Immature natural killer cell (primary cell): Measurements from ENCODE around the gene CLDN9. TPM values are rescaled to one million over a fixed set of nuclear protein-coding genes. Genes with fewer than 3 reads are reported as not detected.
A peak's percentile ranks its signal among the peaks of the same experiment; 100 is the strongest.

ENCODE experiments used
- DNase-seq, 3 donors: peaks; one replicate each; pipeline ENCODE4 v3.0.0; 2022; ENCODE audit warnings: mixed read lengths in 1 of 3
- H3K27ac Mint-ChIP-seq, 6 donors: one replicate each; pipeline ENCODE4 v1.8.0; 2020; ENCODE audit warnings: mixed read lengths in 6 of 6, mild to moderate bottlenecking in 5 of 6, inconsistent platforms in 4 of 6, moderate library complexity in 3 of 6
- H3K27me3 Mint-ChIP-seq, 3 donors: one replicate each; pipeline ENCODE4 v1.8.0; 2020 to 2021; ENCODE audit warnings: low read depth in 3 of 3, mild to moderate bottlenecking in 3 of 3, mixed read lengths in 3 of 3, moderate library complexity in 3 of 3, inconsistent platforms in 1 of 3
- H3K36me3 Mint-ChIP-seq, 3 donors: one replicate each; pipeline ENCODE4 v1.8.0; 2020; ENCODE audit warnings: mixed read lengths in 3 of 3, inconsistent platforms in 2 of 3, mild to moderate bottlenecking in 2 of 3
- H3K4me1 Mint-ChIP-seq, 2 donors: one replicate each; pipeline ENCODE4 v1.8.0; 2020; ENCODE audit warnings: inconsistent platforms in 2 of 2, mild to moderate bottlenecking in 2 of 2, mixed read lengths in 2 of 2, moderate library complexity in 1 of 2
- H3K4me3 Mint-ChIP-seq, 5 donors: one replicate each; pipeline ENCODE4 v1.8.0; 2020; ENCODE audit warnings: mild to moderate bottlenecking in 5 of 5, mixed read lengths in 5 of 5, inconsistent platforms in 3 of 5, moderate library complexity in 3 of 5
- H3K9me3 Mint-ChIP-seq, 6 donors: one replicate each; pipeline ENCODE4 v1.8.0; 2020; ENCODE audit warnings: mild to moderate bottlenecking in 6 of 6, mixed read lengths in 6 of 6, inconsistent platforms in 4 of 6, moderate library complexity in 3 of 6
- polyA plus RNA-seq, 3 donors: library from polyadenylated mRNA; unstranded; fragments of 300-500 nt; fragmentation: Illumina TruSeq; gene quantifications; one replicate each; pipeline ENCODE4 v1.2.3, GENCODE V29; 2021

Gene CLDN9
- polyA plus RNA-seq, 3 donors from 2014 or later = not detected

DNA sequence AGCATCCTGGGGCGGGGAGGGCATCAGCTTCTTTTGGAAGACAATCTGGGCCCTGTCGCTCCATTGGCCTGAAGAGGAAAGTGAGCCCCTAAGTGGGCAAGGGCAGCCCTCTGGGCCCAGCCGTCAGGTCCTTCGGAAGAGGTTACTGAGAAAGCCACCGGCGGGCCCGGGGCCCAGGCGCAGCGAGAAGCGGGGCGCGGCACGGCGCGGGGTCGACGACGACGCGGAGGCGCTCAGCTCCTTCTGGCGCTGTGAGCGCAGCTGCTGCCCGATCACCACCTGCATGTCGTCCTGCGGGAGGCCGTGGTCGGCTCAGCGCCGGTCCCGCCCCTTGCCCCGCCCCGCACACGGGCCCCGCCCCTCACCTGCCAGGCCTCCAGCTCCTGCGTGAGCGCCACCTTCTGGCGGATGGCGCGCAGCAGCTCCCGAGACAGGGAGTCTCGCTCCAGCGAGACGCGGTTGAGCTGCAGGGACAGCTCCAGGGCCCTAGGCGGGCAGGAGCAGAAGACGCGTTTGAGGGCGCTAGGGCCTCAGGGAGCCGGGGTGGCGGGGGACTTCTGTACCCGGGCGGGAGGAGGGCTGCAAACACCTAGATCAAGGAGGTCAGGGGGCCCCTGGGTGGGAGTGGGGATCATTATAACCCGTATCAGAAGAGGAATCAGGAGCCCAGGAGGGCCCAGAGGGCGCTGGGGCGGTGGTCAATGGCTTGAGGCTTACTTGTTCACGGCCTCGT is 15.4 kb downstream of the CLDN9 start:
- peak; percentile 73 to 75 (median 75) for DNase-seq
- Mint-ChIP-seq H3K27me3 (peaks cover 10 to 17% (median 14%) of the 10 kb centered on the region in 3 donors), H3K9me3 (peaks cover 0 to 1% (median 0%) of the 10 kb centered on the region in 6 donors), H3K36me3 (peaks cover 4 to 15% (median 7%) of the 10 kb centered on the region in 3 donors), H3K4me1 (peaks cover 19 to 23% of the 10 kb centered on the region in 2 donors), H3K27ac (no peak overlapping the region), H3K4me3 (peak overlapping the region in 2 of 5 donors; percentile 33 to 44)

DNA sequence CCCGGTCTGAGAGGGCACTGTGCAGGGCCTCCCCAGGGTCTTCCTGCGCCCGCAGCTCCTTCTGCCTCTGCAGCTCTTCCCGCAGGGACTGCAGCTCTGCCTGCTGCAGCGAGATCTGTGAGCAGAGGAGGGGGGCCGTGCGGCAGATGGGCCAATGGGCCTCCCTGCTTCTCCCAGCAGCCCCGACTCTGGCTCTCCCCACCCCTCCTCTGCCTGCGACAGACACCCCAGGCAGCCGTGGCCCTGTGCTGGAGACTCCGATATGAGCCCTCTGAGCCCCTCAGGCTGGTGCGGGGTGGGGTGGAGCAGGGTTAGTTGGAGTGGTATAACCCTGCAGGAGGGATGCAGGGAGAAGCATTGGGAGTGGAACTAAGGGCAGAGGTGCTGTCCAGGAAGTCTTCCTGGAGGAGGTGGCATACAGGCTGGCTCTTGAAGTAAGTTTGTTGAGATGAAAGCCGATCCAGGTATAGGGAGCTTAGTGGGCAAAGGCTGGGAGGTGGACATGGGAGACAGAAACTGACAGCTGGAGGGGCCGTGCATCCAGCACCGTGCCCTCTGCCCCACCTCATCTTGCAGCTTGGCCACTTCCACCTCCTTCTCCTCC is 16.1 kb downstream of the CLDN9 start:
- Mint-ChIP-seq H3K36me3 (peaks cover 4 to 15% (median 7%) of the 10 kb centered on the region in 3 donors), H3K4me1 (peaks cover 13 to 17% of the 10 kb centered on the region in 2 donors), H3K27me3 (peaks cover 14 to 21% (median 20%) of the 10 kb centered on the region in 3 donors), H3K27ac (no peak overlapping the region), H3K9me3 (peaks cover 0 to 1% (median 0%) of the 10 kb centered on the region in 6 donors), H3K4me3 (no peak overlapping the region)
- no peak for DNase-seq

DNA sequence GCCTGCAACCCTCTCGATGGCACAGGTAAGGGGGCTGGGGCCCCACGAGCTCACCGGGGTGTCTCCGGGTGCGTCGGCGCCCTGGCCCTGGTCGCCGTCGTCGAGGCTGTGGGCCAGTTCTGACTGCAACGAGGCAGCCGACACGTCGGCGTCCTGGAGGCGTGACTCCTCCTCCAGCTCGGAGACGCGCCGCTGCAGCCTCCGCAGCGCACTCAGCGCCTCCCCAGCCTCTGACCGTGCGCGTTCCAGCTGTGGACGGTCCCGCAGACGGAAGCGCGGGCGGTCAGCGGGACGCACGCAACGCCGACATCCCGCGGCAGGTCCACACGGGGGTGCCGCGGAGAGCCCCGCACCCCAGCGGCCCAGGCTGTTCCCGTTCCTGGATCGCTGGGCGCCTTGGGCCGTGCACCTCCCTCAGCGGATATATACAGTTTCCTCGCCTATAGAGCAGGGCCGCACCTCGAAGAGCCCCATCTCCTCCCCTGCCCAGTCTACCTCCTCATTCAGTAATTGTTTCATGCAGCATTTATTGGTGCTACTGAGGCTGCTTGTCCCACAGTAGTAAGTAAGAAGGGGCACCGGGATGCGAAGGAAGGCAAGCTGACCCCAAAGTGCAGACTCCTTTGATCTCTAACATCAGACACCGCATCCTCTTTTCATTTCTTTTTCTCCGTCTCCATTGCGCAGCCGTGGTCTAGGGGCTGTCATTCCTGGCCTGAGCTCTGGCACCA is 16.9 kb downstream of the CLDN9 start:
- Mint-ChIP-seq H3K36me3 (peaks cover 4 to 12% (median 4%) of the 10 kb centered on the region in 3 donors), H3K4me3 (peak overlapping the region in 4 of 5 donors; percentile 1 to 68 (median 18)), H3K4me1 (peaks cover 6 to 11% of the 10 kb centered on the region in 2 donors), H3K27me3 (peaks cover 13 to 24% (median 23%) of the 10 kb centered on the region in 3 donors), H3K27ac (no peak overlapping the region), H3K9me3 (peaks cover 0 to 1% (median 0%) of the 10 kb centered on the region in 6 donors)
- DNase-seq = no peak

DNA sequence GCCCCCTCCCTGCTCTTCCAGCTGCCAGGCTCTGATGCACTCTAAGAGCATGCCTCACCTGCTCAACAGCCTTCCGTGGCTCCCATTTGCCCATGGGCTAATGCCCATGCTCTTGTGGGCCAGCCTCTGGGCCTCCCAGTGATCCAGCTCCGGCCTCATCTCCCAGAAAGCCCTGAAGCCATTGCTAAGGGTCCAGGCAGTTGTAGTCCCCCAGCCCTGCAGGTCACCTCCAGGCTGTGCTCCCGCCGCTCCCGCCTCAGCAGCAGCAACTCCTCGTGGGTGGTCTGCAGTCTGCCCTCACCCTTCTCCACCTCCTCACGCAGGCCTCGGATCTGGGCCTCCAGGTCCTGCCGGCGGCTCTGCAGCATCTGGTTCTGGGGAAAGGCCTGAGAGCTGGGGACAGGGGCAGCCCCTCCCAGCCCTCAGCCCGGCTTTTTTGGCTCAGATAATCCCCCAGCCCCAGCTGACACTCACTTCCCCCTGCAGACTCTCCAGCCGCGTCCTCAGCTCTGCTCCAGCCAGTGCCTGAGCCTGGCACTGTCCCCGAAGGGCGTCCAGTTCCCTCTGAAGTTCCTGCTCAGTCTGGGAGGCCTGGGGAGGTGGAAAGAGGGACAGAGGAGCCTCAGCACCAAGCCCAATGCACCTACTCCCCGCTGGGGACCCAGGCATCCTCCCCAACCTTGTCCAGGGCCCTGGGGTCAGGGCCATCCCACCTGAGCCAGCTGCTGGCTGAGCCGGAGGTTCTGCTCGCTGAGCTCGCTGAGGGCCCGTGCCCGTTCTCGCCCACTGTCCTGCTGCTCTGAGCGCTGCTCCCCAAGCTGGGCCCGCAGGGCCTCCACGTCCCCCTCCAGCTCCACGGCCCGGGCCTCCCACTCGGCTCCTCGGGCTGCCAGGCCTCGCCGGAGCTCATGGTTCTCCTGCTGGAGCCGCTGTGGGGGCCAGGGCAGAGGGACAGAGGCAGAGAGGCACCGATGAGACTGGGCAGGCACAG is 17.8 kb downstream of the CLDN9 start:
- Mint-ChIP-seq H3K27ac (no peak overlapping the region), H3K4me3 (peak overlapping the region in 4 of 5 donors; percentile 1 to 68 (median 18)), H3K4me1 (peaks cover 6 to 11% of the 10 kb centered on the region in 2 donors), H3K27me3 (peaks cover 16 to 29% (median 23%) of the 10 kb centered on the region in 3 donors), H3K9me3 (peaks cover 0 to 1% (median 0%) of the 10 kb centered on the region in 6 donors), H3K36me3 (peaks cover 4 to 12% (median 4%) of the 10 kb centered on the region in 3 donors)
- DNase-seq = no peak

DNA sequence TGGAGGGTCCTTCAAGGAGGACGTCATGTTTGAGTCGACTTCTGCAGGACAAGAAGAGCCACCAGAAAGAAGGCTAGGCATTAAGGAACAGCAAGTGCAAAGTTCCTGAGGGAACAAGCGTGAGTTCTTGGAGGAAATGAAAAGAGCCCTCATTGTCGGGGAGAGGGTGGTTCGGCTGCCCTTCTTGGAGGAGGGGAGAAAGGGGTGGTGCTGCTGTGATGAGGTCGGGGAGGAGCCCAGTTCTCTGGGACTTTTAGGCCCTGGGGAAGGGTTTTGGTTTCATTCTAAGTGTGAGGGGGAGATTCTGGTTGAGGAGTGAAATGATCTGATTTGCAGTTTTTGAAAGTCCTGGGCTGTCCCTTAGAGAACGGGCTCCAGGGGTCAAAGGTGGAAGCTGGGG is 19.9 kb downstream of the CLDN9 start:
- Mint-ChIP-seq H3K4me3 (no peak overlapping the region), H3K4me1 (peaks cover 6 to 14% of the 10 kb centered on the region in 2 donors), H3K9me3 (peaks cover 0 to 1% (median 0%) of the 10 kb centered on the region in 6 donors), H3K27ac (no peak overlapping the region), H3K27me3 (peaks cover 22 to 41% (median 25%) of the 10 kb centered on the region in 3 donors), H3K36me3 (peaks cover 0 to 4% (median 0%) of the 10 kb centered on the region in 3 donors)
- no peak for DNase-seq

DNA sequence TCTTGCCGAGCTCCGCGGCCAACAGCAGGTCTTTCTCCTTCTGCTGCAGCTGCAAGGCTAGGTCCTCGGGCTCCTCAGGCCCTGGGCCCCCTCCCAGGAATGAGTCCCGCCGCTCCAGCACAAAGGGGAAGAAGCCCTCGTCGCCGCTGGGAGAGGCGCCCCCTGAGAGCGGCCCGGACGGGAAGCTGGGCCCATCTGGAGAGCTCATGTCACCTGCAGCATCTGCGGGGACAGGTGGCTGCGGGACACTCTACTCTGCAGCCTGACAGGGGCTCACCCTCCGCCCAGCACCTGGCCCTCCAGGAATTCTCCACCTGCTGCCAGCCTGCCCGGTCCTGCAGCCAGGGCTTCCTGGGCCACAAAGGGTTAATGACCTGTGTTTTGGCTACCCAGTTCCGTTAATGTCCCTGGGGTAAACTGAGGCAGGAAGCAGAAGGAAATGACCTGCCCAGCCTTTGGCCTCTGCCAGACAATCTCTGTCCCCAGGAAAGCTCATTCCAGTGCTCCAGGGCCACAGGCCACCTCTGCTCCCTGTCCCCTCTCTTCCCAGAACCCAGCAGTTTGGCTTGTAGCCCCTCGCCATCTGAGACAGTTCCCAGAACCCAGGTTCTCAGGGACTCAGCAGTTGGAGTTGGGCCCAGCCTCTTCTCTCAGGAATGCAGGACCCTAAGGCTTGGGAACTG is 22.7 kb downstream of the CLDN9 start:
- no peak for DNase-seq
- H3K27ac Mint-ChIP-seq = no peak overlapping the region
- H3K36me3 Mint-ChIP-seq = no peaks in the 10 kb centered on the region
- peaks cover 0 to 1% (median 0%) of the 10 kb centered on the region in 6 donors for H3K9me3 Mint-ChIP-seq
- no peak overlapping the region for H3K4me3 Mint-ChIP-seq
- H3K4me1 Mint-ChIP-seq = peaks cover 0 to 2% of the 10 kb centered on the region in 2 donors
- H3K27me3 Mint-ChIP-seq = peaks cover 22 to 39% (median 25%) of the 10 kb centered on the region in 3 donors

DNA sequence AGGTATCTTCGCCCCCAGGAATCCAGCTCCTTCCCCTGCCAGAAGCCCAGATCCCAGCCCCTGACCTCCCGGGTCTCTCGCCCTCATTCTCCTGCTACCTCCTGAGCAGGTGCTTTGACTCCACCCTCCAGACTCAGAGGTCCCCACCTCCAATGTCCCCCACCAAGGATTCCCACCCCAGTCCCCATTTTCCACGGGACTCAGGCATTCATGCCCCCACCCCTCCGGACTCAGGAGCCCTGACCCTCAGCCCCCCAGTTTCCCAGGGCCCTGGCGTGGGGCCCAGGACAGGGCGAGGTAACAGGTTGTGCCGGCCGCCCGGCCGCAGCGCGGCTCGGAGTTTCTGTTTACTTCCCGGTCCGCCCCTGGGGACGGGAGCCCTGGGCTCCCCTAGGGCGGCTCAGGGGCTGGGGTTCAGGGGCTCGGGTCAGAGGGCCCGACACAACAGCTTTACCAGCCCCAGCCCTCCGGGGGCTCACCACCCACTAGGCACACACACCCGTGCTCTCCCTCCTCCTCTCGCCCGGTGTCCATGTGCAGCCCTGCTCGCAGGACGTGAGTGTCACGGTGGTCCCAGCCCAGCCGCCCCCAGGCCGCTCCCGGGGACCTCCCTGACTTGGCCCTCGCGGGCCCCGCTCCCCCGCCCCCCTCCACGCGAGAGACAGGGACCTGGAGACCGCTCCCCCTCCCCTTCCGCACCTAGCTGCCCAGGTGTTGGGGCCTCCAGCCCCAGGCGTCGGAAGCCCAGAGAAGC is 23.4 kb downstream of the CLDN9 start:
- Mint-ChIP-seq H3K4me1 (peaks cover 0 to 2% of the 10 kb centered on the region in 2 donors), H3K36me3 (no peaks in the 10 kb centered on the region), H3K9me3 (peaks cover 0 to under 1% (median 0%) of the 10 kb centered on the region in 6 donors), H3K4me3 (no peak overlapping the region), H3K27me3 (peaks cover 21 to 39% (median 25%) of the 10 kb centered on the region in 3 donors), H3K27ac (no peak overlapping the region)
- DNase-seq = no peak

DNA sequence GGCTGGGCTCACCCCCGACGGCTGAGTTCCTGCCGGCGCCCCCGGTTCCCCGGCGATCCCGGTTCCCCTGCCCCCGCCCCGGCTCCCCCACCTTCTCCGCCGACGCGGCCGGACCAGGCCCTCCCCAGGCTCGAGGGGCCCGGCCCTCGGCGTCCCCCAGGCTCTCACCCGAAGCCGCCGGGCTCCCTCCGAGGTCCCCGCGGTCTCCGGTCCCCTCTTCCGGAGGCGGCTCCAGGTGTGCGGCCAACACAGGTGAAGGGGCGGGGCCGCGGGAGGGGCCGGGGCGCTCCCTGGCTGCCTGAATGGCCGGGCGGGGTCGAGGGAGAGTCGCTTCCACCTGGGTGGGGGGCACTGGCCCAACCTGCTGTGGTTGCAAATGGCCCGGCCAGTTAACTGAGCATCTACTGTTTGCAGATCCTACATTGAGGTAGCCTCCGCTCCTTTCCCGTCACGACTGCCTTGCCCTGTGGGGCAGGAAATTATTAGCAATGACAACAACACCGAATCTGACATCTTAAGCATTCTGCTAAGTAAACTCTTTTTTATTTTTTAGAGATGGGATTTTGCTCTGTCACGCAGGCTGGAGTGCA is 24.1 kb downstream of the CLDN9 start, which contains the start of gene BICDL2:
BICDL2 (minus strand) TSS at position 219 of the 590 bp plus-strand sequence. CDS start 1,448 bp downstream, outside the sequence.
- Mint-ChIP-seq H3K36me3 (no peaks in the 10 kb centered on the region), H3K9me3 (no peaks in the 10 kb centered on the region), H3K4me1 (peaks cover 0 to 2% of the 10 kb centered on the region in 2 donors), H3K27me3 (peaks cover 22 to 36% (median 23%) of the 10 kb centered on the region in 3 donors), H3K4me3 (peak within 1 kb of the TSS in 2 of 5 donors; percentile 54 to 60), H3K27ac (no peak within 1 kb of the TSS)
- no peak for DNase-seq

DNA sequence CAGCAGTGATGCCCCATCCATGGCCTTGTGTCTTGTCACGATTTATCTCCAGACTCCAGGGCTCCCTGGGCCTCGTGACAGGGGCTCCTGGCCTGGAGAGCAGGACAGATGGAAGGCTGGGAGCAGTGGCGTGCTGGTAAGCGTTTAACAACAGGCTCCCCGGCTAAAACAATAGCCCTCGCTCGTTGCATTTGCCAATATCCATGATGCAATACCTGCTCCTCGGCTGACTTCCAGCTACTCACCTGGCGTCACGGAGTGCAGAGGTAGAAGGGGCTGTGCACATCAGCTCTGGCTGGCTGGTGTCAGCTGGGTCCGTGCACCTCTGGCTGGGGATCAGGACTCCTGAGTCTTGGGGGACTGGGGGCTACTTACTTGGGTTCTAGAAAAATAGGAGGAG is 25.5 kb downstream of the CLDN9 start:
- no peaks in the 10 kb centered on the region for H3K9me3 Mint-ChIP-seq
- DNase-seq = no peak
- peaks cover 16 to 32% (median 19%) of the 10 kb centered on the region in 3 donors for H3K27me3 Mint-ChIP-seq
- H3K27ac Mint-ChIP-seq = no peak overlapping the region
- no peaks in the 10 kb centered on the region for H3K36me3 Mint-ChIP-seq
- H3K4me1 Mint-ChIP-seq = peaks cover 0 to 2% of the 10 kb centered on the region in 2 donors
- no peak overlapping the region for H3K4me3 Mint-ChIP-seq

- Mint-ChIP-seq H3K27ac (no peak overlapping the region), H3K4me3 (no peak overlapping the region), H3K36me3 (no peaks in the 10 kb centered on the region), H3K9me3 (no peaks in the 10 kb centered on the region), H3K4me1 (peaks cover 0 to 2% of the 10 kb centered on the region in 2 donors), H3K27me3 (peaks cover 15 to 34% (median 21%) of the 10 kb centered on the region in 3 donors)
- no peak for DNase-seq
Measured at GRCh38 chr16:3038896-3039295, 26.2 kb downstream of the CLDN9 start.

DNA sequence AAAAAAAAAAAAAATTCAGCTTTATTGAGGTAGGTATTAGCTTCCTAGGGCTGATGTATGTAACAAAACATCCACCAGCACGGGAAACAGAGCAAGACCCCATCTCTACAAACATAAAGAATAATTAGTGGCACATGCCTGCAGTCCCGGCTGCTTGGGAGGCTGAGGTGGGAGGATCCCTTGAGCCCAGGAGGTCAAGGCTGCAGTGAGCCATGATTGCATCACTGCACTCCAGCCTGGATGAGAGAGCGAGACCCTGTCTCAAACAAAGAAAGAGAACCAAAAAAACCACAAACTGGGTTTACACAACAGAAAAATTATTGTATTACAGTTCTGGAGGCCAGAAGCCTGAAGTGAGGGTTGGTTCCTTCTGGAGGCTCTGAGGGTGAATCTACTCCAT is 29.7 kb downstream of the CLDN9 start:
- no peaks in the 10 kb centered on the region for H3K36me3 Mint-ChIP-seq
- peaks cover 12 to 15% of the 10 kb centered on the region in 2 donors for H3K4me1 Mint-ChIP-seq
- no peak overlapping the region for H3K27ac Mint-ChIP-seq
- no peaks in the 10 kb centered on the region for H3K9me3 Mint-ChIP-seq
- no peak overlapping the region for H3K4me3 Mint-ChIP-seq
- DNase-seq = no peak
- peaks cover 21 to 26% (median 22%) of the 10 kb centered on the region in 3 donors for H3K27me3 Mint-ChIP-seq
